Cardiac fibroblast (primary cell): Measurements from ENCODE around the gene DYSF.

Experiments used
- DNase-seq, 2 donors: peaks; one replicate each; pipeline versions ENCODE4 v3.0.0 to v3.0.0-alpha.2; 2010; ENCODE audit warnings: low read depth in 2 of 2
- H3K4me3 ChIP-seq, 2 donors: replicated peaks in 1 of 2; 1 replicate in 1 of 2; 2 replicates in 1 of 2; pipeline ENCODE4 v1.5.1; 2011; ENCODE audit warnings: low read depth in 2 of 2, low read length in 2 of 2, mild to moderate bottlenecking in 2 of 2, moderate library complexity in 1 of 2
- CTCF ChIP-seq: IDR thresholded peaks from one replicate; pipeline ENCODE4 v1.5.1; 2011; ENCODE audit warnings: low read depth, mild to moderate bottlenecking, low read length, inconsistent platforms

The DYSF gene

GRCh38 chr2:71629771-71630453 is 176.6 kb downstream of the DYSF start:
- DNase-seq = no peak
- no peak for TF ChIP-seq CTCF
- no peak overlapping the region for H3K4me3 ChIP-seq

- no peak for DNase-seq
- no peak for TF ChIP-seq CTCF
- no peak overlapping the region for H3K4me3 ChIP-seq
Observed at GRCh38 chr2:71630454-71631328, 177.3 kb downstream of the DYSF start.

GRCh38 chr2:71631411-71631931 is 178.1 kb downstream of the DYSF start:
- TF ChIP-seq CTCF = no peak
- no peak overlapping the region for H3K4me3 ChIP-seq
- peak in 1 of 2 donors; percentile 9 for DNase-seq

GRCh38 chr2:71633086-71633485 is 179.7 kb downstream of the DYSF start:
- no peak overlapping the region for H3K4me3 ChIP-seq
- no peak for TF ChIP-seq CTCF
- no peak for DNase-seq

- DNase-seq = no peak
- no peak overlapping the region for H3K4me3 ChIP-seq
- TF ChIP-seq CTCF = no peak
Observed at GRCh38 chr2:71634567-71634966, 181.2 kb downstream of the DYSF start.

GRCh38 chr2:71635798-71636197 is 182.4 kb downstream of the DYSF start:
- no peak for TF ChIP-seq CTCF
- no peak for DNase-seq
- H3K4me3 ChIP-seq = no peak overlapping the region
